Astrocyte (in vitro differentiated cells and primary cell): Measurements from ENCODE around the gene PTGFR. TPM values are rescaled to one million over a fixed set of nuclear protein-coding genes. Genes with fewer than 3 reads are reported as not detected.

ENCODE experiments used
- DNase-seq: peaks from one replicate; pipeline ENCODE4 v3.0.0-alpha.2; 2010; ENCODE audit warnings: low read depth
- FAIRE-seq: peaks from 2 replicates; lab custom pipeline; 2011; peaks lifted over from hg19 to GRCh38; lab: Jason Lieb, UNC
- H2AFZ ChIP-seq: 2 replicates; pipeline ENCODE4 v1.6.0; 2012; ENCODE audit warnings: low read depth, low read length, inconsistent platforms
- H3K27ac ChIP-seq: 2 replicates; pipeline ENCODE4 v1.5.1; 2011; ENCODE audit warnings: low read depth, low read length, inconsistent platforms
- H3K27me3 ChIP-seq: 2 replicates; pipeline ENCODE4 v1.6.0; 2011; ENCODE audit warnings: low read length, inconsistent platforms; ENCODE audit not compliant: insufficient read depth
- H3K36me3 ChIP-seq: 2 replicates; pipeline ENCODE4 v1.5.1; 2011; ENCODE audit warnings: low read length, inconsistent platforms; ENCODE audit not compliant: insufficient read depth
- H3K4me1 ChIP-seq: 2 replicates; pipeline ENCODE4 v1.5.1; 2011; ENCODE audit warnings: low read length, inconsistent platforms; ENCODE audit not compliant: insufficient read depth
- H3K4me2 ChIP-seq: 2 replicates; pipeline ENCODE4 v1.6.0; 2012; ENCODE audit warnings: low read length, inconsistent platforms
- H3K4me3 ChIP-seq: 2 replicates; pipeline ENCODE4 v1.5.1; 2011; ENCODE audit warnings: low read depth, mild to moderate bottlenecking, low read length, inconsistent platforms; ENCODE audit not compliant: insufficient read depth
- H3K79me2 ChIP-seq: 2 replicates; pipeline ENCODE4 v1.6.0; 2012; ENCODE audit warnings: mild to moderate bottlenecking, low read length, inconsistent platforms; ENCODE audit not compliant: insufficient read depth
- H3K9ac ChIP-seq: 2 replicates; pipeline ENCODE4 v1.6.0; 2012; ENCODE audit warnings: mild to moderate bottlenecking, low read length, inconsistent platforms
- H3K9me3 ChIP-seq: 2 replicates; pipeline ENCODE4 v1.5.1; 2012; ENCODE audit warnings: low read depth, mild to moderate bottlenecking, low read length, inconsistent platforms; ENCODE audit not compliant: insufficient read depth
- H4K20me1 ChIP-seq: 2 replicates; pipeline ENCODE4 v1.6.0; 2012; ENCODE audit warnings: low read length, inconsistent platforms; ENCODE audit not compliant: insufficient read depth
- H3K27ac Mint-ChIP-seq: one replicate; pipeline ENCODE4 v1.8.0; 2021; ENCODE audit warnings: mild to moderate bottlenecking, mixed read lengths; ENCODE audit not compliant: unreplicated experiment
- H3K27me3 Mint-ChIP-seq: one replicate; pipeline ENCODE4 v1.8.0; 2021; ENCODE audit warnings: low read depth, mixed read lengths; ENCODE audit not compliant: unreplicated experiment
- H3K36me3 Mint-ChIP-seq: one replicate; pipeline ENCODE4 v1.8.0; 2021; ENCODE audit warnings: low read depth, mixed read lengths; ENCODE audit not compliant: unreplicated experiment
- H3K4me1 Mint-ChIP-seq: one replicate; pipeline ENCODE4 v1.8.0; 2021; ENCODE audit warnings: low read depth, mixed read lengths; ENCODE audit not compliant: unreplicated experiment
- H3K4me3 Mint-ChIP-seq: one replicate; pipeline ENCODE4 v1.8.0; 2021; ENCODE audit warnings: mild to moderate bottlenecking, moderate library complexity, mixed read lengths; ENCODE audit not compliant: unreplicated experiment
- H3K9me3 Mint-ChIP-seq: one replicate; pipeline ENCODE4 v1.8.0; 2021; ENCODE audit warnings: mild to moderate bottlenecking, mixed read lengths; ENCODE audit not compliant: unreplicated experiment
- CTCF ChIP-seq: IDR thresholded peaks from 2 replicates; pipeline ENCODE4 v1.5.1; 2011; ENCODE audit warnings: low read depth, mild to moderate bottlenecking, inconsistent platforms, low read length, moderate library complexity; ENCODE audit not compliant: insufficient read depth
- EZH2 ChIP-seq: IDR thresholded peaks from 2 replicates; pipeline ENCODE4 v1.6.1; 2012; ENCODE audit warnings: mild to moderate bottlenecking, low read length, inconsistent platforms; ENCODE audit not compliant: insufficient read depth
- total RNA-seq: library from RNA; stranded (reverse); gene quantifications from 2 replicates; pipeline ENCODE4 v1.2.1, GENCODE V29; 2021

The PTGFR gene
- total RNA-seq, 1 donor from 2014 or later = 0.36 TPM

GRCh38 chr1:78543941-78544643, 53.3 kb downstream of the PTGFR start:
- Histone ChIP-seq H3K9ac (no peak overlapping the region), H3K27ac (no peak overlapping the region), H3K4me3 (no peak overlapping the region), H2AFZ (no peak overlapping the region), H3K79me2 (no peaks in the 10 kb centered on the region), H3K27me3 (no peaks in the 10 kb centered on the region), H3K9me3 (no peaks in the 10 kb centered on the region), H3K4me1 (no peaks in the 10 kb centered on the region), H3K36me3 (no peaks in the 10 kb centered on the region), H4K20me1 (no peaks in the 10 kb centered on the region), H3K4me2 (no peak overlapping the region)
- FAIRE-seq (no peak), DNase-seq (no peak)
- no peaks in the 10 kb centered on the region for H3K27me3 Mint-ChIP-seq
- TF ChIP-seq CTCF (no peak), EZH2 (no peak)
- no peaks in the 10 kb centered on the region for H3K36me3 Mint-ChIP-seq
- H3K9me3 Mint-ChIP-seq = no peaks in the 10 kb centered on the region
- H3K27ac Mint-ChIP-seq = no peak overlapping the region
- no peak overlapping the region for H3K4me3 Mint-ChIP-seq
- H3K4me1 Mint-ChIP-seq = no peaks in the 10 kb centered on the region

- Histone ChIP-seq H4K20me1 (no peaks in the 10 kb centered on the region), H3K27me3 (no peaks in the 10 kb centered on the region), H3K4me1 (no peaks in the 10 kb centered on the region), H3K9me3 (no peaks in the 10 kb centered on the region), H3K4me3 (no peak overlapping the region), H3K79me2 (no peaks in the 10 kb centered on the region), H3K9ac (no peak overlapping the region), H3K4me2 (no peak overlapping the region), H3K36me3 (no peaks in the 10 kb centered on the region), H3K27ac (no peak overlapping the region), H2AFZ (no peak overlapping the region)
- no peaks in the 10 kb centered on the region for H3K27me3 Mint-ChIP-seq
- H3K27ac Mint-ChIP-seq = no peak overlapping the region
- FAIRE-seq = no peak
- no peaks in the 10 kb centered on the region for H3K4me1 Mint-ChIP-seq
- DNase-seq = no peak
- peaks cover 8% of the 10 kb centered on the region for H3K9me3 Mint-ChIP-seq
- H3K4me3 Mint-ChIP-seq = no peak overlapping the region
- H3K36me3 Mint-ChIP-seq = no peaks in the 10 kb centered on the region
- TF ChIP-seq CTCF (no peak), EZH2 (no peak)
Measured at GRCh38 chr1:78547081-78547480, 56.3 kb downstream of the PTGFR start.

- H3K27me3 ChIP-seq = no peaks in the 10 kb centered on the region
- no peak overlapping the region for H3K27ac ChIP-seq
- no peak overlapping the region for H3K9ac ChIP-seq
- Mint-ChIP-seq H3K4me1 (no peaks in the 10 kb centered on the region), H3K27me3 (no peaks in the 10 kb centered on the region), H3K9me3 (peaks cover 8% of the 10 kb centered on the region), H3K36me3 (no peaks in the 10 kb centered on the region), H3K27ac (no peak overlapping the region), H3K4me3 (no peak overlapping the region)
- no peak overlapping the region for H3K4me2 ChIP-seq
- H2AFZ ChIP-seq = no peak overlapping the region
- DNase-seq = no peak
- TF ChIP-seq CTCF (no peak), EZH2 (no peak)
- FAIRE-seq = no peak
- no peaks in the 10 kb centered on the region for H3K4me1 ChIP-seq
- H3K79me2 ChIP-seq = no peaks in the 10 kb centered on the region
- H3K4me3 ChIP-seq = no peak overlapping the region
- no peaks in the 10 kb centered on the region for H3K9me3 ChIP-seq
- H4K20me1 ChIP-seq = no peaks in the 10 kb centered on the region
- no peaks in the 10 kb centered on the region for H3K36me3 ChIP-seq
Measured at GRCh38 chr1:78549331-78549730, 58.6 kb downstream of the PTGFR start.
